HG02885 (cell line): ENCODE data around the gene DOCK6.

ENCODE experiments used
- ATAC-seq: cut with Tn5 transposase; IDR thresholded peaks from one replicate; pipeline ENCODE4 v1.9.1; 2021; ENCODE audit warnings: mild to moderate bottlenecking; ENCODE audit not compliant: unreplicated experiment, poor library complexity

The DOCK6 gene

GRCh38 chr19:11279505-11280236 is 17.3 kb upstream of the DOCK6 start:
- no peak for ATAC-seq

- no peak for ATAC-seq
Observed at GRCh38 chr19:11278670-11279069, 16.3 kb upstream of the DOCK6 start.

GRCh38 chr19:11274533-11275086 is 12.3 kb upstream of the DOCK6 start:
- no peak for ATAC-seq

- no peak for ATAC-seq
Observed at GRCh38 chr19:11273989-11274388, 11.7 kb upstream of the DOCK6 start.

GRCh38 chr19:11273296-11273695 is 11.0 kb upstream of the DOCK6 start:
- ATAC-seq = no peak

- no peak for ATAC-seq
Observed at GRCh38 chr19:11269408-11269807, 7.1 kb upstream of the DOCK6 start.

GRCh38 chr19:11268783-11269267 is 6.5 kb upstream of the DOCK6 start:
- no peak for ATAC-seq

- no peak for ATAC-seq
Observed at GRCh38 chr19:11267316-11268085, 5.2 kb upstream of the DOCK6 start.

- ATAC-seq = no peak
Observed at GRCh38 chr19:11265785-11266236, 3.5 kb upstream of the DOCK6 start.

GRCh38 chr19:11265177-11265784 is 3.0 kb upstream of the DOCK6 start:
- no peak for ATAC-seq

GRCh38 chr19:11264452-11265176 is 2.3 kb upstream of the DOCK6 start:
- no peak for ATAC-seq

- ATAC-seq = no peak
Observed at GRCh38 chr19:11263726-11264125, 1.4 kb upstream of the DOCK6 start.

GRCh38 chr19:11261431-11261970 is 823 bp downstream of the DOCK6 start:
- no peak for ATAC-seq

GRCh38 chr19:11260996-11261395 is 1.3 kb downstream of the DOCK6 start:
- ATAC-seq = no peak

- ATAC-seq = no peak
Observed at GRCh38 chr19:11257846-11258380, 4.4 kb downstream of the DOCK6 start.

GRCh38 chr19:11256189-11256588 is 6.1 kb downstream of the DOCK6 start:
- ATAC-seq = no peak

- no peak for ATAC-seq
Observed at GRCh38 chr19:11254666-11255065, 7.7 kb downstream of the DOCK6 start.

GRCh38 chr19:11252665-11253355 is 9.5 kb downstream of the DOCK6 start:
- ATAC-seq = no peak
